Measurements from ENCODE around the gene WDR88. TPM values are rescaled to one million over a fixed set of nuclear protein-coding genes. Genes with fewer than 3 reads are reported as not detected.
"Not testable (repeated sequence)": the region's sequence is repeated elsewhere in the genome, so short reads cannot be mapped to it uniquely, and the experiment has no call there.

WDR88 gene
- total RNA-seq, 1 donor from 2014 or later: not detected

DNA sequence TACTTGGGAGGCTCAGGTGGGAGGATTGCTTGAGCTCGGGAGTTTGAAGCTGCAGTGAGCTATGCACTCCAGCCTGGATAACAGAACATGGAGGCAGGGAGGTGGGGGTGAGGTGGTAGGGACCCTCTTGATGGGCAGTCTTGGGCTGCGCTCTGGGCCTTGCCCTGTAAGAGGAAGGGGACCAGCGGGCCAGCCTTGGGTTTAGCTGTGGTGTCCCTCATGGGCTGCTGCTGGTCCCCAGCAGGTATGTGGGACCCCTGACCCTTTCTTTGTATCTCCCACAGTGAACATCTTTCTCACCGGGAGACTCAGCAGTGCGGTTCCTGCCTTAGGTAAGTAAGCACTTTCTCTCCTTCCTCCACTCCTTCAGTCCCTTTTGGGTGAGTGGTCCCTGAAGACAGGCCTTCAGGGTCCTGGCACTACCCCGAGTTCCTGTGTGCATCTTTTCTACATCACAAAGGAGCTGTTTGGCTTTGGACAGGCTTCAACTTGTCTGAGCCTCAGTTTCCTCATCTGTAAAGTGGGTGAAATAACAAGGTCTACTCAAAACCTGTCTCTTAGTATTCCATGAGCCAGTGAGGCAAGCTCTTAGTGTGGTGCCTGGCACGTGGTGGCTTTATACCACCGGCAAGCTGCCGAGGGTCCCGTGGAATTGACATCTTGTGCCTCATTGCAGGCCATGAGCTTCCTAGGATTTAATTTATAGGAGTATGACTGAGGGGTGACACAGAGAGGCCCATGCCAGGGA lies 64.7 kb downstream of the WDR88 start:
- DNase-seq (ENCODE audit: low read depth in 2 of 2): no peak

DNA sequence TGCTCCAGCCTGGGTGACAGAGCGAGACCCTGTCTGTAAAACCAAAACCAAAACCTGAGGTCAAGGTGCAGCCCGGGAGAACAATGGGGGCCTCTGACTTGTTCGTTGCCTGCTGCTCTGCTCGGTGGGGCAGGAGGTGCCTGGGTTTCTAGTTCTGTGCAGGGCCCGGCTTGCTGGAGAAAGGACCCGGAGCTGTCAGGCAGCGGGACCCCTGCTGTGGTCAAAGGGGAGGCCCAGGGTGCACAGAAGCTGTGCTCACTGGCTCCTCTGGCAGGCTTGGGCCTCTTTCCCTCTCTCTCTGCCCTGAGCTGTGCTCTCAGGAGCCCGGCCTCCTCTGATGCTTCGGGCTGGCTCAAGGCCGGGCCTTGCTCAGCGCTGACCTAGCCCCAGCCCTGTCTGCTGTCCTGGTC lies 65.7 kb downstream of the WDR88 start:
- no peak for DNase-seq (ENCODE audit: low read depth in 2 of 2)

DNA sequence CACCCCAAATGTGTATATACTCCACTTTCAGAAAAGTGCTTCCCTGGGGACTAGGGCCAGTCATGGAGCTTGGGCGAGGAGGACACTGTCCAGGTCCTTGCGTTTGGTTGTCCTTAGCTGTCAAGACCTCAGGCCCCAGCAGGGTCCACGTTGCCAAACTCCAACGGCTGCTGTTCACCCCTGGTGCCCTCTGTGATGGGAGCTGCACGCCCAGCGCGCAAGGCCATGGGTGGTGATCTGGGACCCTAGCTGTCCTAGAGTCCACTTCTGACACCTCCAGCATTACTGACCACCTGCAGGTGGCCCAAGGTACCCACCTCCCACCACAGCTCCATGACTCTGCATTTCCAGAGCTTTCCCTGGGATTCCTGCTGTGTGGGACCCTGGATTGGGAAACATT lies 66.3 kb downstream of the WDR88 start:
- DNase-seq (ENCODE audit: low read depth in 2 of 2): no peak

DNA sequence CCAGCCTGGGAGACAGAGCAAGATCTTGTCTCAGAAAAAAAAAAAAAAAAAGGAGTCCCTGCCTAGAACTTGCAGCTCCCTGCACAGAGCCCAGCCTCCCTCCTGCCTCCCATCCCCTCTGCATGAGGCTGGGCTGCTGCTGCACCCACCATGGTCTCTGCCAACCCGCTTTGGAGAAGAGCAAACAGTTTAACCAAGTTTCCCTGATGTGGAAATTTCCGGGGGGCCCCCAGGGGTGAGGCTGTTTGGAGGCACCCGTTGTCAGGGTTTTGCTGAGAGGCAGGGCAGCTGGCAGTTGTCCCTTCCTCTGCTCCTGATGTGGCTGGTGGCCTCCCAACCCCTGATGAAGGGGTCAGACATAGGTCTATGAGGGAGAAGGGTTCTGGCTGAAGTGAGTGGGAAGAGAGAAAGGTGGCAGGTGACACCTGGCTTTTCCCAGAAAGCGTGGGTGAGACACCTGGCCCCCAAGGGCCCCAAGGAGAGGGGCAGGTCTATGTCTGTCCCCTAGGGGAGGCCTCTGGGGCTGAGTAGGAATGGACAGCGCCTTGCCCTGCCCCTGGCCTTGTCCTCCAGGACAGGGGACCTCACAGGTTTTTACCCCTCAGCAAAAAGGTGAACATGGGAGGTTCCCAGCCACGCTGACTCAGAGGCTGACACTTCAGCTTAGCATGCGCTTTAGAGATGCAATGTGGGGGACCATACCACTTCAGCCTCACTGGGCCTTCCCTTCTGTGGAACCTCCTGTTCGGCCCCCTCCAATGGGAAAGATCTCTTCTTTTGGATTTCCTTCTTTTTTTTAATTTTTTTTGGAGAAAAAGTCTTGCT lies 67.7 kb downstream of the WDR88 start:
- DNase-seq (ENCODE audit: low read depth in 2 of 2): no peak

DNA sequence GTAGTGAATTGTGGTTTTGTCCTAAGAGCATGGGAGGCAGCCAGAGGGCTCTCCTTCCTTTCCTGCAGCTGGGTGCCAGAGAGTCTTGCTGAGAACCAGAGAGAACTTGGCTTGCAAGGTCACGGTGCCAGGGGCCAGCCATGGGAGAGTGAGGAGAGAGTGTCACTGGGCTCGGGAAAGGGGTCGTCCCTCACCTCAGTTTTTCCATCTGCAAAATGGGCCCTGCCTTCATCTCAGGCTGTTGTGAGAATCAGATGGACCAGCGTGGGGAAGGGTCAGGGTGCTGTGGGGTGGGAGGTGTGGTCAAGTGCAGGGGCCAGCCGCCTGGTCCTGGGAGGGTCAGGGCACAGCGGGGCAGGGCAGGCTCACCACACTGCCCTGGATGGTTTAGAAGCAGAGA lies 69.6 kb downstream of the WDR88 start:
- DNase-seq (ENCODE audit: low read depth in 2 of 2): no peak

DNA sequence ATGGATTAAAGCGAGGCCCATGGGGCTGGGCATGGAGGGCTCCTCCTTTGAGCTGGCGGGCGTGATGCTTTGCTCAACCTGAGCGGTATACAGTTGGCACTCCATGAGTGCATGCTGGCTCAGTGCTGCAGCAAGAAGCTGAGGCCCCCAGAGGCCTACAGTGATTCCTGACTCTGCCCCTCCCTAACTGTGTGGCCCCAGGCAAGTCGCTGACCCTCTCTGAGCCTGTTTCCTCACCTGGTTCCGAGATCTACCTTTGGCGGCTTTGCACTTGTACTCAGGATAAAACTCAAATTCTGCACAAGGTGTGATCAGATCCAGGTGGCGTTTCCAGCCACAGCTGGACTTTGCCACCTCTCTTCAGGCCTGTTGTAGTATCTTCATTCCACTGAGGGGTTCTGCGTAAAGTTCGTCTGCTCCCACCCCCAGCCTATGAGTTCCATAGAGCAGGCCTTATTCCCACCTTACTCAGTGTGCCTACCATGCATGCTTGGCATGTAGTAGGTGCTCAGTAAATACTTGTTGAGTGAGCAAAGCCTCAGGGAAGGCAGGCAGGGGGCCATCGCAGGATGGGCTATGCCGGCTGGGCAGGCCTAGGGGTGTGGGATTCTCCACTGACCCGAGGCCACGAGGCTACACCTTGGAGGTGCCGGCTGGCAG lies 70.1 kb downstream of the WDR88 start:
- DNase-seq (ENCODE audit: low read depth in 2 of 2): no peak

DNA sequence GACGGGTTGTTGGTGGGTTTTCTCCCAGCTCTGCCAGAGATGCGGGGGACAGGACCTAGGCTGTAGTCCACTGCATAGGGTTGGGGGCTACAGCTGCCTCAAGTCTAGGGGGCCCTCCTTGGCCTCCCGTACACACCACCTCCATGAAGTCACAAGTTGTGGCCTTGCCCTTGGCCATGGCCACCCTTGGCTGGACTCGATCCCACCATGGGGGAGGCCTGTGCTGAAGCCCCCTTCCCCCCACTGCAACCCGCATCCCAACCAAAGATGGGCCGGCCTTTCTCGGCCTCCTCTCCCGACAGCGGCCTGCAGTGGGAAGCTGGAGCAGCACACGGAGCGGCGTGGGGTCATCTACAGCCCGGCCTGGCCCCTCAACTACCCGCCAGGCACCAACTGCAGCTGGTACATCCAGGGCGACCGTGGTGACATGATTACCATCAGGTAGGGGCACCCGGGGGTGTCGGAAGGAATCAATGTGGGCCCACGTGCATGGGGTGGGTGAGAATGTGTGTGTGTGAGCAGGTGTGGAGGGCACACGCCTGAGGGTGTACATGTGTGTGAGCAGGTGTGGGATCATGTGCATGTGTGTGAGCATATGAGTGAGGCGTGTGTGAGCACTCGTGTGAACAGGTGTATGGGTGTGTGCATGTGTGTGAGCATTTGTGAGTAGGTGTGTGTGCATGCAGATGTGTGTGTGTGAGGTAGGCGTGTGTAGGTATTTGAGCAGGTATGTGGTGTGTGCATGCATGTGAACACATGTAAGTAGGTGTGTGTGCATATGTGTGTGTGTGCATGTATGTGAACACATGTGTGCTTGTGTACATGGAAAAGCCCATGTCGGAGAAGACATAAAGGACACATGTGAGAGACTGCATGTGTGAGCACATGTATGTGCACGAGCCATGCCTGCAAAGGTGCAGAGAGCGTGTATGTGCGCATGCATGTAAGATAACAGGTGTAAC lies 70.9 kb downstream of the WDR88 start:
- no peak for DNase-seq (ENCODE audit: low read depth in 2 of 2)

DNA sequence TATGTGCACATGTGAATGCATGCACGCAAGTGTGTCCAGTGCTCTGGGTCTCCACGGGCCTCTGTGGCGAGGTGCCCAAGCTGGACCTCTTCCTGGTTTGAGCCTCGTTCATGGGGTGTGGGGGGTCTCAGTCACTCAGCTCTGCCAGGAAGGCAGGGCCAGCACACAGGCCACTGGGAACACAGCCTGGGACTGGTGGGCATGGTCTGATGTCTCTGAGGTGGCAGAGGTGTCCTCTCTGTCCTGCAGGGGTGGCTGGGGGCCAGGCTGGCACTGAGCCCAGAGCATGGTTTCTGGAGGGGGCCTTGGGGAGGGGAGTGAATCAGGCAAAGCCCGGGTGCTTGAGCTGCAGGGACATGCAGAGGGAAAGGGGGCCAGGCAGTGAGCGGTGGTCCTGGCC lies 71.6 kb downstream of the WDR88 start:
- no peak for DNase-seq (ENCODE audit: low read depth in 2 of 2)

DNA sequence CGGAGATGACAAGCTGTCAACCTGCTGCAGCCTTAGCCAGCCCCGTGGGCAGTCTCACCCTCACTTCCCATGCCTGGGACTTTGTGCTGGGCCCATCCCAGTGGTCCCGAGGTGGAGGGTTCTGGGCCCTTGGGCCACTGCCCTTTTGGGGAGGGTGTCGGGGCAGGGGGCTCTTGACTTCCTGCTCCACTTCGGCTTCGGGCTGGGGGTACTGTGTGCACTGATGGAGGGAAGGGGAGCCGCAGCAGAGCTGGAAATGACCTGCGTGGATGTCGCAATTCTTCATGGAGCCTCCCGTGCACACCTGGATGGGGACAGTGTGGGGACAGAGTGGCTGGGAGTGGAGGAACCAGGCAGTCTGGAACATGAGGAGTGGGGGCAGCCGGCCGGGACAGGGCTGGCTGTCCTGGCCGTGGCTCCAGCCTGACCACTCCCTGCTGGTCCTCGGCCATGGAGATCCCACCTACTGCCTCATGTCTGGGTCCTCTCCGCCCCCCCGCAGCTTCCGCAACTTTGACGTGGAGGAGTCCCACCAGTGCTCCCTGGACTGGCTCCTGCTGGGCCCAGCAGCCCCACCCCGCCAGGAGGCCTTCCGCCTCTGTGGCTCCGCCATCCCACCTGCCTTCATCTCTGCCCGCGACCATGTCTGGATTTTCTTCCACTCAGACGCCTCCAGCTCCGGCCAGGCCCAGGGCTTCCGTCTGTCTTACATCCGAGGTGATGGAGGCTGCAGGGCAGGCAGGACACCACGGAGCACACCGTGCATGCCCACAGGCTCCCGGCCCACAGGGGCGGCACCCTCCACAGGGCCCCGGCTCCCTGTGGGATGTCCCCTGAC lies 72.4 kb downstream of the WDR88 start:
- no peak for DNase-seq (ENCODE audit: low read depth in 2 of 2)

DNA sequence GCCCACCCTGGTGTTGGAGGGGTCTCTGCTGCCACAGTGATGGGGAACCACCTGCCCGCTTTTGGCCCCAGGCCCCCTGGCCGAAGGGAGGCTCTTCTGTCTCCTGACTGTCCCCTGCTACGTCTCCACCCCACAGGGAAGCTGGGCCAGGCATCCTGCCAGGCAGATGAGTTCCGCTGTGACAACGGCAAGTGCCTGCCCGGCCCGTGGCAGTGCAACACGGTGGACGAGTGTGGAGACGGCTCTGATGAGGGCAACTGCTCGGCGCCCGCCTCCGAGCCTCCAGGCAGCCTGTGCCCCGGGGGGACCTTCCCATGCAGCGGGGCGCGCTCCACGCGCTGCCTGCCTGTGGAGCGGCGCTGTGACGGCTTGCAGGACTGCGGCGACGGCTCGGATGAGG lies 73.2 kb downstream of the WDR88 start:
- no peak for DNase-seq (ENCODE audit: low read depth in 2 of 2)

DNA sequence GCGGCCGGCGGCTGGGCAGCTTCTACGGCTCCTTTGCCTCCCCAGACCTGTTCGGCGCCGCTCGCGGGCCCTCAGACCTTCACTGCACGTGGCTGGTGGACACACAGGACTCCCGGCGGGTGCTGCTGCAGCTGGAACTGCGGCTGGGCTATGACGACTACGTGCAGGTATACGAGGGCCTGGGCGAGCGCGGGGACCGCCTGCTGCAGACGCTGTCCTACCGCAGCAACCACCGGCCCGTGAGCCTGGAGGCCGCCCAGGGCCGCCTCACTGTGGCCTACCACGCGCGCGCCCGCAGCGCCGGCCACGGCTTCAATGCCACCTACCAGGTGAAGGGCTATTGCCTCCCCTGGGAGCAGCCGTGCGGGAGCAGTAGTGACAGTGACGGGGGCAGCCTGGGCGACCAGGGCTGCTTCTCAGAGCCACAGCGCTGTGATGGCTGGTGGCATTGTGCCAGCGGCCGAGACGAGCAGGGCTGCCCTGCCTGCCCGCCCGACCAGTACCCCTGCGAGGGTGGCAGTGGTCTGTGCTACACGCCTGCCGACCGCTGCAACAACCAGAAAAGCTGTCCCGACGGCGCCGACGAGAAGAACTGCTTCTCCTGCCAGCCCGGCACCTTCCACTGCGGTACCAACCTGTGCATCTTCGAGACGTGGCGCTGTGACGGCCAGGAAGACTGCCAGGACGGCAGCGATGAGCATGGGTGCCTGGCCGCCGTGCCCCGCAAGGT lies 73.8 kb downstream of the WDR88 start:
- no peak for DNase-seq (ENCODE audit: low read depth in 2 of 2)

DNA sequence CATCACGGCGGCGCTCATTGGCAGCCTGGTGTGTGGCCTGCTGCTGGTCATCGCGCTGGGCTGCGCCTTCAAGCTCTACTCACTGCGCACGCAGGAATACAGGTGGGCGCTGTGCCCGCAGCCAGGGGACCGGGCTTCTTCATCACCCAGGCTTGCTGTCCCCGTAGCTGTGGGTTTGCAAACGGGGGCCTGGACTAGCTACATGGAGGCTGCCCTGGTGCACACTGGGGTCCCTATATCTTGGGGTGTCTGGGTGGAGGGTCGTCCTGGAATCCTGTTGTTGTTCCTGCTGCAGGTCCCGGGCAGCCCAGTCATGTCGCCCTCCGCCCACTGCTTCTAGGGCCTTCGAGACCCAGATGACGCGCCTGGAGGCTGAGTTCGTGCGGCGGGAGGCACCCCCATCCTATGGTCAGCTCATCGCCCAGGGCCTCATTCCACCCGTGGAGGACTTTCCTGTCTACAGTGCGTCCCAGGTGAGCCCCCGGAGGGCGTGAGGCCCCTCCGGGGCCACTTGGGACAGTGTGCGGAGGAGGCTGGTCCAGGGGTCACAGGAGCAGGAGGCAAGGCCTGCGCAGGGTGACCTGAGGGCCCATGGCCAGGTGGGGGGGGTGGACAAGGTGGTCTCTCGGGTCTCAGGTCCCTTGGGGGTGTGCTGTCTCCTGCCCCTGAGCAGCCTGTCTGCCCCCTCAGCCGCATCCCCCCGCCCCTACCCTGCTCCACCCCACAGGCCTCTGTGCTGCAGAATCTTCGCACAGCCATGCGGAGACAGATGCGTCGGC lies 74.5 kb downstream of the WDR88 start:
- DNase-seq (ENCODE audit: low read depth in 2 of 2): no peak

DNA sequence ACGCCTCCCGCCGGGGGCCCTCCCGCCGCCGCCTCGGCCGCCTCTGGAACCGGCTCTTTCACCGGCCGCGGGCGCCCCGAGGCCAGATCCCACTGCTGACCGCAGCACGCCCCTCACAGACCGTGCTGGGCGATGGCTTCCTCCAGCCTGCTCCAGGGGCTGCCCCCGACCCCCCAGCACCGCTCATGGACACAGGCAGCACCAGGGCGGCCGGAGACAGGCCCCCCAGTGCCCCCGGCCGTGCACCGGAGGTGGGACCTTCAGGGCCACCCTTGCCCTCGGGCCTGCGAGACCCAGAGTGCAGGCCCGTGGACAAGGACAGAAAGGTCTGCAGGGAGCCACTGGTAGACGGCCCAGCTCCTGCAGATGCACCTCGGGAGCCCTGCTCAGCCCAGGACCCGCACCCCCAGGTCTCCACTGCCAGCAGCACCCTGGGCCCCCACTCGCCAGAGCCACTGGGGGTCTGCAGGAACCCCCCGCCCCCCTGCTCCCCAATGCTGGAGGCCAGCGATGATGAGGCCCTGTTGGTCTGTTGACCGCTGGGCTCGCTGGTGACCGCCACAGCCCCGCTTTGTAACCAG lies 75.2 kb downstream of the WDR88 start:
- no peak for DNase-seq (ENCODE audit: low read depth in 2 of 2)

DNA sequence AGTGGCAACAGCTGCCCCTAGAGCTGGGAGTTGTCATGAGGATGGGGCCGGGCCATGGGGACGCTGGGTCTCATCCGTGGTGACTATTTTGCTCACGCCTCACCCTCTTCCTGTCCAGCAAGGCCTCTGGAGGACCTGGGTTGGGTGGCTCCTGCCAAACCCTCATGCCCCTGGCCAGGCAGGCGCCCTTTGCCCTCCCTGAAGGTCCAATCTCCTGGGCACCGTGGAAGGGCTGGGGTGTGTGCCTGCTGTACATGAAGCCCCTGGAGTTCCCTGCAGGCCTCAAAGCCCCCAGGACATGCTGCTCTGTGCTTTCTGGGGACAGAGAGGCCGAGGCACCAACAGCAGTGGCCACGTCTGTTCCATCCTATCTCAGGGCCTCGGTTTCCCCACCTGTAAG lies 76.0 kb downstream of the WDR88 start:
- no peak for DNase-seq (ENCODE audit: low read depth in 2 of 2)

DNA sequence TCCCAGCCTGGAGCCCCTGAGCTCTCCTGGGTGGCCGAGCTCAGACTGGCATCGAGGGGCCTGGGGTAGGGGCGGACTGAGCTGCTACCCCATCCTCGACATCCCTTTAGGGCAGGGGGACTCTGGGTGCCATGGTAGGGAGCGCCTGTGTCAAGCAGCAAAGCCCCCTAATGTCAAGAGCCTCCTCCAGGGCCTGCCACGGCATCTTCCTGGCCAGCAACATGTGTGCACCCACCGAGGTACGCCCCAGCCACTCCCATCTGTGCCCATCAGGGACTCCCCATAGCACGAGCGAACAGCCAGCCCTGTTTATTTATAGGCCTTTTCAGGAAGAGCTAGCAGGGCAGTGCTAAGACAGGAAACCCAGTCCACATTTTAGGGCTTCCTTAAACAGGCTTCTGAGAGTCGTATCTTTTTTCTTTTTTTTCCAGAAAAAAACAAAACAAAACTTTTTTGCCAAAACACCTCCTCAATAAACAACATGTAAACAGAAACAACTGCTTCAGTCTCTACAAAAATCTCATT lies 76.5 kb downstream of the WDR88 start:
- DNase-seq (ENCODE audit: low read depth in 2 of 2): no peak

DNA sequence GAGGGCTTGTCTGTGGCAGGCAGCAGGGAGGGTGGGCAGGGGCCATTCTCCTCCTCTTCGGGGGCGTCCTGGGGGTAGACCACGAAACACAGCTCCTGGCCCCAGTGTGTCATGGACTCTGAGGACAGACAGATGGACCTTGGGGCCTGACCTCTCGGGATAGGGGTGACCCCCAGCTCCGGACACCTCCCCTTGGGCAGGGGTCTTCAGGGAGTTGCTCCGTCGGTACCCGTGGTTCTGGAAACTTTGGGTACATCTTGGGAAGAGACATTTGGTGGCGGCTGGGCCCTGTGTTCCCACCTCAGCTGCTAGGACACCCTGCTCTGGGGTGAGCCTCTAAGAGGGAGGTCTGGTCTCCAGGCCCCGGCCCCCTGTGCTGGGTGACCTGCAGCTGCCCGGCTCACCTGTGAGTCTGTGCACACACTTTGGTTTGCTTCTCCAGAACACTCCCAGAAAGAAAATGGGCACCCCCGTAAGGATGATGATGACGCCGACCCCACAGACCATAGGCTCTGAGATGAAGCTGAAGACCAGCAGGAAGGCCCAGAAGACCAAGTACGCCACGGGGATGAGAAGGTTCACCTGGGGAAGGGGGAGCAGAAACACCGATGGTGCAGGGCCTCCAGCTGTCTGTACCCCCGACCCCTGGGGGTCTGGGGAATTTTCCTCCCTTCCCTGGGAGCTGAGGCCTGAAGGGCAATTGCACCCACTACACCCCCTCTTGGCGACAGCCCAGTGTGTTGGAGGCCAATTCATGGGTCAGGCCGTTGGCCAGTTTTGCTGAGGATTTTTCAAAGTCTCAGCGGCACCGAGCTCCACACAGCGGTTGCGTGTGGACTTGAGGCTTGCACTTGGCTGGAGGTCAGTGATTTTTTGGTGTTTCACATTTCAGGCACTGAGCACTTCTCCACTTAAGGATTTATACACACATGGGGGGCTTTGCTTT lies 77.3 kb downstream of the WDR88 start:
- DNase-seq (ENCODE audit: low read depth in 2 of 2): no peak

DNA sequence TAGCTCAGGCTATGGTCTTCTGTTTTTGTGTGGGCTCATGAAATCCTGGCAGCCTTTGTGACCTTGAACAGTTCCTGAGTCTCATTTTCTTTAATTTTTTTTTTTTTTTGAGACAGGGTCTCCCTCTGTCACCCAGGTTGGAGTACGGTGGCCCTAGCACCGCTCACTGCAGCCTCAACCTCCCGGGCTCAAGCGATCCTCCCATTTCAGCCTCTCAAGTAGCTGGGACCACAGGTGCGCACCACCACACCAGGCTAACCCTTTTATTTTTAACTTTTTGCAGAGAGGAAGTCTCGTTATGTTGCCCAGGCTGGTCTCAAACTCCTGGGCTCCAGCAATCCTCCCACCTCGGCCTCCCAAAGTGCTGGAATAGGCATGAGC lies 77.9 kb downstream of the WDR88 start:
- not testable (repeated sequence) for DNase-seq (ENCODE audit: low read depth in 2 of 2)

Data from dermis microvascular lymphatic vessel endothelial cell (primary cell).